Fibroblast of the aortic adventitia (primary cell): Measurements from ENCODE around the gene ACY1. TPM values are rescaled to one million over a fixed set of nuclear protein-coding genes. Genes with fewer than 3 reads are reported as not detected.

Experiments
- DNase-seq: peaks from one replicate; pipeline ENCODE4 v3.0.0-alpha.2; 2010; ENCODE audit warnings: low read depth
- H3K4me3 ChIP-seq: 2 replicates; pipeline ENCODE4 v1.5.1; 2011; ENCODE audit warnings: low read depth, mild to moderate bottlenecking, control low read depth, low read length, moderate library complexity
- small RNA-seq: library from RNA; depleted of rRNA; stranded (forward); fragments of <200 nt; gene quantifications from one replicate; pipeline ENCODE3, GENCODE V24; 2012
- total RNA-seq: library from RNA; depleted of rRNA; stranded (reverse); fragments of >200 nt; gene quantifications from 2 replicates; pipeline ENCODE4 v1.2.3, GENCODE V29; 2012; ENCODE audit warnings: low replicate concordance
- TF ChIP-seq, protein P1 (sequence below): IDR thresholded peaks from 2 replicates; pipeline ENCODE4 v1.5.1; 2011; ENCODE audit warnings: mild to moderate bottlenecking, low read length, control low read depth, inconsistent platforms; ENCODE audit not compliant: insufficient read depth

ACY1 gene
- total RNA-seq, 1 donor, result 26.7 TPM

GRCh38 chr3:52038227-52038626 lies 54.9 kb downstream of the ACY1 start:
- no peak for DNase-seq
- no peak overlapping the region for H3K4me3 ChIP-seq
- TF ChIP-seq, protein P1, sequence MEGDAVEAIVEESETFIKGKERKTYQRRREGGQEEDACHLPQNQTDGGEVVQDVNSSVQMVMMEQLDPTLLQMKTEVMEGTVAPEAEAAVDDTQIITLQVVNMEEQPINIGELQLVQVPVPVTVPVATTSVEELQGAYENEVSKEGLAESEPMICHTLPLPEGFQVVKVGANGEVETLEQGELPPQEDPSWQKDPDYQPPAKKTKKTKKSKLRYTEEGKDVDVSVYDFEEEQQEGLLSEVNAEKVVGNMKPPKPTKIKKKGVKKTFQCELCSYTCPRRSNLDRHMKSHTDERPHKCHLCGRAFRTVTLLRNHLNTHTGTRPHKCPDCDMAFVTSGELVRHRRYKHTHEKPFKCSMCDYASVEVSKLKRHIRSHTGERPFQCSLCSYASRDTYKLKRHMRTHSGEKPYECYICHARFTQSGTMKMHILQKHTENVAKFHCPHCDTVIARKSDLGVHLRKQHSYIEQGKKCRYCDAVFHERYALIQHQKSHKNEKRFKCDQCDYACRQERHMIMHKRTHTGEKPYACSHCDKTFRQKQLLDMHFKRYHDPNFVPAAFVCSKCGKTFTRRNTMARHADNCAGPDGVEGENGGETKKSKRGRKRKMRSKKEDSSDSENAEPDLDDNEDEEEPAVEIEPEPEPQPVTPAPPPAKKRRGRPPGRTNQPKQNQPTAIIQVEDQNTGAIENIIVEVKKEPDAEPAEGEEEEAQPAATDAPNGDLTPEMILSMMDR, result no peak

Small RNA genes within 50 kb of the gene (small RNA-seq; reads per million reads assigned to genes)
- gene AC115284.1, result not detected

Other genes starting within 250 kb of the ACY1 start
- gene IQCF6, start 204.3 kb upstream of the ACY1 start, total RNA-seq, result not detected in 2 replicates
- gene IQCF2, start 121.9 kb upstream of the ACY1 start, total RNA-seq, result not detected in 2 replicates
- not detected in 2 replicates for gene IQCF5, start 107.9 kb upstream of the ACY1 start, total RNA-seq
- not detected in 2 replicates for gene IQCF1, start 80.2 kb upstream of the ACY1 start, total RNA-seq
- gene RRP9, start 41.6 kb upstream of the ACY1 start, total RNA-seq, result 16.3 and 16.9 TPM in 2 replicates
- gene PARP3, start 41.2 kb upstream of the ACY1 start, total RNA-seq, result 14.6 and 27.1 TPM in 2 replicates
- 0.09 TPM in 1 of 2 replicates, not detected in the other for gene GPR62, start 28.2 kb upstream of the ACY1 start, total RNA-seq
- 19.0 and 33.3 TPM in 2 replicates for gene PCBP4, start 16.1 kb upstream of the ACY1 start, total RNA-seq
- 11.0 and 36.3 TPM in 2 replicates for gene ABHD14B, start 9.5 kb upstream of the ACY1 start, total RNA-seq
- gene ABHD14A, start 8.5 kb upstream of the ACY1 start, total RNA-seq, result 7.4 and 13.8 TPM in 2 replicates
- 155 and 1,532 TPM in 2 replicates for gene RPL29, start 12.4 kb downstream of the ACY1 start, total RNA-seq
- 2.9 and 12.8 TPM in 2 replicates for gene DUSP7, start 73.0 kb downstream of the ACY1 start, total RNA-seq
- 1.3 and 10.0 TPM in 2 replicates for gene POC1A, start 170.9 kb downstream of the ACY1 start, total RNA-seq
- gene ALAS1, start 214.6 kb downstream of the ACY1 start, total RNA-seq, result 18.8 and 40.8 TPM in 2 replicates
- not detected in 2 replicates for gene TLR9, start 242.1 kb downstream of the ACY1 start, total RNA-seq